Measurements from ENCODE around the gene ANO6. TPM values are rescaled to one million over a fixed set of nuclear protein-coding genes. Genes with fewer than 3 reads are reported as not detected.
A peak's percentile ranks its signal among the peaks of the same experiment; 100 is the strongest.
"Not testable (repeated sequence)": the region's sequence is repeated elsewhere in the genome, so short reads cannot be mapped to it uniquely, and the experiment has no call there.

Gene ANO6
- total RNA-seq, 3 donors from 2014 or later (not counting 1 experiment from before 2014, with no cell fraction given), result 26.6 to 31.0 (median 30.4) TPM

GRCh38 chr12:45381351-45381750 is 165.5 kb downstream of the ANO6 start:
- no peaks in the 10 kb centered on the region for H3K27me3 Mint-ChIP-seq (ENCODE audit: low read depth in 2 of 2)
- Histone ChIP-seq H3K27me3 (ENCODE audit: control insufficient read depth, insufficient read depth, low read length) (no peaks in the 10 kb centered on the region), H3K36me3 (ENCODE audit: control insufficient read depth, insufficient read depth, low read length) (peaks cover 14% of the 10 kb centered on the region), H3K4me1 (ENCODE audit: control insufficient read depth, insufficient read depth, low read length) (no peaks in the 10 kb centered on the region), H3K4me3 (ENCODE audit: low read length) (no peak overlapping the region), H3K9me3 (ENCODE audit: control insufficient read depth, insufficient read depth, low read length) (no peaks in the 10 kb centered on the region), H3K27ac (ENCODE audit: low read length) (no peak overlapping the region)
- intact Hi-C loops (cut with micrococcal nuclease), result no loop called here
- no peak for DNase-seq
- TF ChIP-seq, protein P1, sequence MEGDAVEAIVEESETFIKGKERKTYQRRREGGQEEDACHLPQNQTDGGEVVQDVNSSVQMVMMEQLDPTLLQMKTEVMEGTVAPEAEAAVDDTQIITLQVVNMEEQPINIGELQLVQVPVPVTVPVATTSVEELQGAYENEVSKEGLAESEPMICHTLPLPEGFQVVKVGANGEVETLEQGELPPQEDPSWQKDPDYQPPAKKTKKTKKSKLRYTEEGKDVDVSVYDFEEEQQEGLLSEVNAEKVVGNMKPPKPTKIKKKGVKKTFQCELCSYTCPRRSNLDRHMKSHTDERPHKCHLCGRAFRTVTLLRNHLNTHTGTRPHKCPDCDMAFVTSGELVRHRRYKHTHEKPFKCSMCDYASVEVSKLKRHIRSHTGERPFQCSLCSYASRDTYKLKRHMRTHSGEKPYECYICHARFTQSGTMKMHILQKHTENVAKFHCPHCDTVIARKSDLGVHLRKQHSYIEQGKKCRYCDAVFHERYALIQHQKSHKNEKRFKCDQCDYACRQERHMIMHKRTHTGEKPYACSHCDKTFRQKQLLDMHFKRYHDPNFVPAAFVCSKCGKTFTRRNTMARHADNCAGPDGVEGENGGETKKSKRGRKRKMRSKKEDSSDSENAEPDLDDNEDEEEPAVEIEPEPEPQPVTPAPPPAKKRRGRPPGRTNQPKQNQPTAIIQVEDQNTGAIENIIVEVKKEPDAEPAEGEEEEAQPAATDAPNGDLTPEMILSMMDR (IDR thresholded peaks at IDR 0.05), result no peak
- no peak overlapping the region for H3K27ac Mint-ChIP-seq
- H3K4me1 Mint-ChIP-seq, result no peaks in the 10 kb centered on the region
- no peaks in the 10 kb centered on the region for H3K9me3 Mint-ChIP-seq
- WGBS (ENCODE audit: insufficient coverage), result 93% methylated on average over 4 of the region's 4 CpGs
- H3K36me3 Mint-ChIP-seq, result peaks cover 20% of the 10 kb centered on the region
- no peak overlapping the region for H3K4me3 Mint-ChIP-seq
- no peak for ATAC-seq

DNA sequence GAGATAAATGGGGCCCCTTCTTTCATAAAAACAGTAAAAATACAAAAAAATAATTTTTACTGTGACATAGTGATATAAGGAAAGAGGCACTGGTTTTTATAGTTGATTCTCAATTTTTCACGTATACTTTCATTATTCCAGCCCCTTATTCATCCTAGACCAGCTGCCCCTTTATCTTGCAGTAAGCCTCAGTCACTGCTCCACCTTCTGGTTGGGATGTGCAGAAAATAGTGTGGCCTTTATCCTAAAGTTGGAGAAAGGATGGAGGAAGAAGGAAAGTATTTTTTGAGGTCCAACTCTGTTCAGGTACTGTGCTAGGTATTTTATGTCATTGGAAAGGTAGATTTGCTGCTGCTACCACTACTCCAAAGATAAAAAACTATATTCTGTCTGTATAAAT is 172.7 kb downstream of the ANO6 start:
- intact Hi-C loops (cut with micrococcal nuclease), result loop anchor here (2.0 kb wide), 1 partner anchor 218 kb away; no protein-coding TSS in a partner anchor
- Mint-ChIP-seq H3K9me3 (peaks cover 0 to 3% of the 10 kb centered on the region in 2 donors), H3K27ac (no peak overlapping the region), H3K4me1 (no peaks in the 10 kb centered on the region), H3K36me3 (peaks cover 13% of the 10 kb centered on the region), H3K4me3 (no peak overlapping the region), H3K27me3 (ENCODE audit: low read depth in 2 of 2) (no peaks in the 10 kb centered on the region)
- DNase-seq, result peak in 1 of 2 donors; percentile 34
- Histone ChIP-seq H3K4me3 (ENCODE audit: low read length) (no peak overlapping the region), H3K4me1 (ENCODE audit: control insufficient read depth, insufficient read depth, low read length) (no peaks in the 10 kb centered on the region), H3K27me3 (ENCODE audit: control insufficient read depth, insufficient read depth, low read length) (no peaks in the 10 kb centered on the region), H3K9me3 (ENCODE audit: control insufficient read depth, insufficient read depth, low read length) (no peaks in the 10 kb centered on the region), H3K27ac (ENCODE audit: low read length) (no peak overlapping the region), H3K36me3 (ENCODE audit: control insufficient read depth, insufficient read depth, low read length) (peaks cover 13% of the 10 kb centered on the region)
- WGBS (ENCODE audit: insufficient coverage), result no CpG with 5 or more reads among the region's 1 CpG
- TF ChIP-seq, protein P1 (IDR thresholded peaks at IDR 0.05), result peak; percentile 27
- no peak for ATAC-seq

DNA sequence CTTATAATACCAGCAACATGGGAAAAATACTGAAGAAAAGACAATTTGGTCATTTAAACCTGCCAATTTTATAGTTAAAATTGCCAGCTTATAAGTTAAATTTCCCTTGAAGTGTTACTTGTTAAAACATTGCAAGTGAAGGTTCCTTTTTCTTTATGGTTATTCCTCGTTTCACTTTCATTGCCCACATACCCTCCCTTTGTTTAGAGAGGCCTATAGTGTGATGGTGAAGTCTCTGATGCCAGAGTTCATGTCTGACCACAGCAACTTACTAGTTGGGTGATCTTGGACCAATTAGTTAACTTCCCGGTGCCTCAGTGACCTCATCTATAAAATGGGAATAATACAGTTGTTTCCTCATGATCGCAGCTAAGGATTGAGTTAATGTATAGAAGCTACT is 173.5 kb downstream of the ANO6 start:
- Mint-ChIP-seq H3K4me3 (no peak overlapping the region), H3K9me3 (peaks cover 0 to 6% of the 10 kb centered on the region in 2 donors), H3K27ac (no peak overlapping the region), H3K27me3 (ENCODE audit: low read depth in 2 of 2) (no peaks in the 10 kb centered on the region), H3K4me1 (no peaks in the 10 kb centered on the region), H3K36me3 (peaks cover 11% of the 10 kb centered on the region)
- no peak for DNase-seq
- H3K27me3 ChIP-seq (ENCODE audit: control insufficient read depth, insufficient read depth, low read length), result no peaks in the 10 kb centered on the region
- peaks cover 13% of the 10 kb centered on the region for H3K36me3 ChIP-seq (ENCODE audit: control insufficient read depth, insufficient read depth, low read length)
- WGBS (ENCODE audit: insufficient coverage), result 100% methylated on average over 2 of the region's 3 CpGs
- H3K4me3 ChIP-seq (ENCODE audit: low read length), result no peak overlapping the region
- no peaks in the 10 kb centered on the region for H3K4me1 ChIP-seq (ENCODE audit: control insufficient read depth, insufficient read depth, low read length)
- H3K9me3 ChIP-seq (ENCODE audit: control insufficient read depth, insufficient read depth, low read length), result no peaks in the 10 kb centered on the region
- no peak for ATAC-seq
- no peak overlapping the region for H3K27ac ChIP-seq (ENCODE audit: low read length)
- TF ChIP-seq, protein P1 (IDR thresholded peaks at IDR 0.05), result no peak
- intact Hi-C loops (cut with micrococcal nuclease), result loop anchor here (2.0 kb wide), 1 partner anchor 219 kb away; no protein-coding TSS in a partner anchor

DNA sequence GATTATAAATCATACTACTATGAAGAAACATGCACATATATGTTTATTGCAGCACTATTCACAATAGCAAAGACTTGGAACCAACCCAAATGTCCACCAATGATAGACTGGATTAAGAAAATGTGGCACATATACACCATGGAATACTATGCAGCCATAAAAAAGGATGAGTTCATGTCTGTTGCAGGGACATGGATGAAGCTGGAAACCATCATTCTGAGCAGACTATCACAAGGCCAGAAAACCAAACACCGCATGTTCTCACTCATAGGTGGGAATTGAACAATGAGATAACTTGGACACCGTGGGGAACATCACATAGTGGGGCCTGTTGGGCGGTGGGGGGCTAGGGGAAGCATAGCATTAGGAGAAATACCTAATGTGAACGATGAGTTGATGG is 181.6 kb downstream of the ANO6 start:
- H3K27ac Mint-ChIP-seq; H3K27ac ChIP-seq (ENCODE audit: low read length); DNase-seq; intact Hi-C loops (cut with micrococcal nuclease); H3K27me3 ChIP-seq (ENCODE audit: control insufficient read depth, insufficient read depth, low read length); H3K9me3 ChIP-seq (ENCODE audit: control insufficient read depth, insufficient read depth, low read length); H3K27me3 Mint-ChIP-seq (ENCODE audit: low read depth in 2 of 2); H3K4me1 Mint-ChIP-seq; H3K4me3 Mint-ChIP-seq; H3K36me3 ChIP-seq (ENCODE audit: control insufficient read depth, insufficient read depth, low read length); H3K4me3 ChIP-seq (ENCODE audit: low read length); ATAC-seq; H3K4me1 ChIP-seq (ENCODE audit: control insufficient read depth, insufficient read depth, low read length): not testable (repeated sequence)
- Mint-ChIP-seq H3K9me3 (peaks cover 5 to 17% of the 10 kb centered on the region in 2 donors), H3K36me3 (peaks cover 23% of the 10 kb centered on the region)
- 100% methylated on average over 3 of the region's 4 CpGs for WGBS (ENCODE audit: insufficient coverage)
